Measurements from ENCODE around the gene HDAC7. TPM values are rescaled to one million over a fixed set of nuclear protein-coding genes. Genes with fewer than 3 reads are reported as not detected.

Gene HDAC7
- total RNA-seq, 1 donor from 2014 or later: 120 TPM

DNA sequence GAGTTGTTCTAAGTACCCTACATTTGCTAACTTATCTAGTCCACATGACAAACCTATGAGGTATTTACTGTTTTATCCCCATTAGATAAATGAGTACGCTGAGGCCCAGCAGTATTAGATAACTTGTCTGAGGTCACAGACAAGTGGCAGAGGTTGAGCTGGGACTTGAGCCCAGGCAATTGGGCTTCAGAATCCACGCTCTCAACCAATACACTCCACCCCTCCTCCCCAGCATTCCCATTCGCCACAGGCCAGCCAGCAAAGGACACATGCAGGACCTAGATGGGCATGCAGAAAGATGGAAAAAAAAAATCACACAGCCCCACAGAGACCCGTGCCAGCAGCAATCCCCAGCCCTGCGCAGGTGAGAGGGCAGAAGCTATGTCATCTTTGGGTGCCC lies 12.4 kb downstream of the HDAC7 start:
- Mint-ChIP-seq H3K4me3 (ENCODE audit: unreplicated experiment) (no peak overlapping the region), H3K9me3 (ENCODE audit: unreplicated experiment) (no peaks in the 10 kb centered on the region), H3K36me3 (ENCODE audit: unreplicated experiment) (peaks cover 10% of the 10 kb centered on the region), H3K27me3 (ENCODE audit: unreplicated experiment) (no peaks in the 10 kb centered on the region), H3K27ac (ENCODE audit: unreplicated experiment) (peak overlapping the region; percentile 86), H3K4me1 (ENCODE audit: unreplicated experiment) (peaks cover 70% of the 10 kb centered on the region)
- TF ChIP-seq, protein P1, sequence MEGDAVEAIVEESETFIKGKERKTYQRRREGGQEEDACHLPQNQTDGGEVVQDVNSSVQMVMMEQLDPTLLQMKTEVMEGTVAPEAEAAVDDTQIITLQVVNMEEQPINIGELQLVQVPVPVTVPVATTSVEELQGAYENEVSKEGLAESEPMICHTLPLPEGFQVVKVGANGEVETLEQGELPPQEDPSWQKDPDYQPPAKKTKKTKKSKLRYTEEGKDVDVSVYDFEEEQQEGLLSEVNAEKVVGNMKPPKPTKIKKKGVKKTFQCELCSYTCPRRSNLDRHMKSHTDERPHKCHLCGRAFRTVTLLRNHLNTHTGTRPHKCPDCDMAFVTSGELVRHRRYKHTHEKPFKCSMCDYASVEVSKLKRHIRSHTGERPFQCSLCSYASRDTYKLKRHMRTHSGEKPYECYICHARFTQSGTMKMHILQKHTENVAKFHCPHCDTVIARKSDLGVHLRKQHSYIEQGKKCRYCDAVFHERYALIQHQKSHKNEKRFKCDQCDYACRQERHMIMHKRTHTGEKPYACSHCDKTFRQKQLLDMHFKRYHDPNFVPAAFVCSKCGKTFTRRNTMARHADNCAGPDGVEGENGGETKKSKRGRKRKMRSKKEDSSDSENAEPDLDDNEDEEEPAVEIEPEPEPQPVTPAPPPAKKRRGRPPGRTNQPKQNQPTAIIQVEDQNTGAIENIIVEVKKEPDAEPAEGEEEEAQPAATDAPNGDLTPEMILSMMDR (IDR thresholded peaks at IDR 0.05): no peak
- DNase-seq (ENCODE audit: extremely low spot score, unreplicated experiment): no peak

DNA sequence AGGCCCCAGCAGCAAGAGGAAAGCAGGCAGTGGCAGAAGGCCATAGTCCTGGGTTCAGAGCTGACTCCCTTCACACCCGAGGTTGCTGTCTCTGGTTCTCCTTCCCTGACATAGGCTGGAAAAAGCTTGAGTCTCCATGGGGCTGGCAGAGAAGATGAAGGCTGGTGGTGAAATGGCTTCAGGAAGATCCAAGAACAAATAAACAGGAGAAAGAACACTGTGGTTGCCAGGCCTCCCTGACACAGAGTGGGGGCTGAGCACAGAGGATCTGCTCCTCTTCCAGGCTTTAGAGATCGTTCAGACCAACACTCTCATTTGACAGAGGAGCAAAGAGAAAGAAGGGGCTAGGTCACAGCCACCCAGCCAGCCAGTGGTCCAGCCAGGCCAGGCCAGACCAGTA lies 14.3 kb downstream of the HDAC7 start:
- no peaks in the 10 kb centered on the region for H3K27me3 Mint-ChIP-seq (ENCODE audit: unreplicated experiment)
- H3K36me3 Mint-ChIP-seq (ENCODE audit: unreplicated experiment): peaks cover 10% of the 10 kb centered on the region
- H3K4me3 Mint-ChIP-seq (ENCODE audit: unreplicated experiment): no peak overlapping the region
- DNase-seq (ENCODE audit: extremely low spot score, unreplicated experiment): no peak
- TF ChIP-seq, protein P1 (IDR thresholded peaks at IDR 0.05): no peak
- peaks cover 68% of the 10 kb centered on the region for H3K4me1 Mint-ChIP-seq (ENCODE audit: unreplicated experiment)
- H3K27ac Mint-ChIP-seq (ENCODE audit: unreplicated experiment): peak overlapping the region; percentile 71
- no peaks in the 10 kb centered on the region for H3K9me3 Mint-ChIP-seq (ENCODE audit: unreplicated experiment)

DNA sequence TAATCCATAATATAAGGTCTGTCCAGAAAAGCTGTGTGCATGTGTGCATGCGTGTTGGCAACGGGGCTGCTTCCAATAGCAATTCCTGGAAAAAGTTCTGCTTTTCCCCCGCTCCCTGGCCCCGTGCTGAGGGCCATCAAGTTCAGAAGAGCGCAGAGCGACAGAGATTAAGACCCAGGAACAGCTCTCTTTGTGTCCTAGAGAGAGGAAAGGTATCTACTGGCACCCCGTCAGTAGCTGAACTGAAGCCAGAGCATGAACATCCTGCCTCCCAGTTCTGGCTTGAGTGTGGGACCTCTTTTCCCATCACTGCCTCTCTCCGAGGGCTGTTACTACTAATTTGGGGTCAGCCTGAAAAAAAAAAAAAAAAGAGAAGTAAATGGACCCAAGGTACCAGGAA lies 15.5 kb downstream of the HDAC7 start:
- no peaks in the 10 kb centered on the region for H3K27me3 Mint-ChIP-seq (ENCODE audit: unreplicated experiment)
- H3K36me3 Mint-ChIP-seq (ENCODE audit: unreplicated experiment): peaks cover 10% of the 10 kb centered on the region
- TF ChIP-seq, protein P1 (IDR thresholded peaks at IDR 0.05): no peak
- H3K27ac Mint-ChIP-seq (ENCODE audit: unreplicated experiment): no peak overlapping the region
- DNase-seq (ENCODE audit: extremely low spot score, unreplicated experiment): no peak
- H3K9me3 Mint-ChIP-seq (ENCODE audit: unreplicated experiment): no peaks in the 10 kb centered on the region
- H3K4me3 Mint-ChIP-seq (ENCODE audit: unreplicated experiment): no peak overlapping the region
- H3K4me1 Mint-ChIP-seq (ENCODE audit: unreplicated experiment): peaks cover 69% of the 10 kb centered on the region

DNA sequence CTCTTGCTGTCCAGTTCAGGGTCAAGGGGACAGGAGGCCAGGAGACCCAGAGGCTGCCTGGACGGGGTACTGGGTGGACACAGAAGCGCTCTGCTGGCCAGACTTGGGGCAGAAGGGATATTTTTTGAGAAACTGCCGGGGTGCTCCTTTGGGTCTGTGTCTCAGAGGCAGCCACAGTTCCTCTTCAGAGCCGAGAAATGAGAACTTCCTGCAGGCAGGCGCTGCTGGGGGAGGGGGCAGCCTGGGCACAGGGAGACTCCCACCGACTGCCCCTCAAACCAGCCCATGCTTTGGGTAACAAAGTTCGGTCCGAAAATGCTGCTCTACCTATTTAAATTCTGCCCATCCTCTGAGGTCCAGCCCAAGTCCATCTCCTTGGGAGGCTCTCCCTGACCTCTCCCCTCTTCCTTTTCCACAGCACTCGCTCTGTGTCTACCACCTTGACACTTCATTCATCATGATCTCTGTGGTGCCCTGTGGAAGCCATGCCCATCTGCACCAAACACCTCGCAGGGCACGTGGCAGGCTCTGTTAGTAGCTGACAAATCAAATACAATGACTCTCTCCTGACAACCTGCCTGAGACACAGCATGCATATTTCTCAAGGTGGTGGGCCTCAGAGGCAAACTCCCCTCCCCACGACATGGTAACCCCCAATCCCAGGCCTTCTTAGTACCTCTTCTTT lies 16.4 kb downstream of the HDAC7 start:
- H3K36me3 Mint-ChIP-seq (ENCODE audit: unreplicated experiment): peaks cover 10% of the 10 kb centered on the region
- TF ChIP-seq, protein P1 (IDR thresholded peaks at IDR 0.05): no peak
- H3K27me3 Mint-ChIP-seq (ENCODE audit: unreplicated experiment): no peaks in the 10 kb centered on the region
- H3K9me3 Mint-ChIP-seq (ENCODE audit: unreplicated experiment): no peaks in the 10 kb centered on the region
- H3K27ac Mint-ChIP-seq (ENCODE audit: unreplicated experiment): peak overlapping the region; percentile 75
- no peak overlapping the region for H3K4me3 Mint-ChIP-seq (ENCODE audit: unreplicated experiment)
- DNase-seq (ENCODE audit: extremely low spot score, unreplicated experiment): no peak
- H3K4me1 Mint-ChIP-seq (ENCODE audit: unreplicated experiment): peaks cover 61% of the 10 kb centered on the region

DNA sequence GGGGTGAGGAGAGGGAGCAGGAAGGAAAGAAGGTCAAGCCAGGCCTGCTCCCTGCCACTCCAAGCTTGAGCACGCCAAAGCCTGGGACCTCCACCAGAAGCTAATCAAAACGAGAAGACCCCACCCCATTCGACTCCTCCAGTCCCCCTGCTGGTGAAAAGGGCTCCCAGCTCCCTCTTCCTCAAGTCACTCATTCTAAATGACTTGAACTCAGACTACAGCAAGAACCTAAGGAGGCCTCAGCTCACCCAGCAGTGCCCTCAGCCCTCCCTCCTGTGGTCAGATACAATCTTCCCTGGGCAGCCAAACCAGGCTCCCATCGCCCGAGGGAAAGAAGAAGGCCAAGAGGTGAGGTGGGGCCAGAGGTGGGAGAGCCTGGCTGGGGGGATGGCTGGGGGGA lies 17.4 kb downstream of the HDAC7 start:
- TF ChIP-seq, protein P1 (IDR thresholded peaks at IDR 0.05): peak; percentile 40
- no peak overlapping the region for H3K4me3 Mint-ChIP-seq (ENCODE audit: unreplicated experiment)
- peak overlapping the region; percentile 76 for H3K27ac Mint-ChIP-seq (ENCODE audit: unreplicated experiment)
- no peaks in the 10 kb centered on the region for H3K27me3 Mint-ChIP-seq (ENCODE audit: unreplicated experiment)
- no peaks in the 10 kb centered on the region for H3K9me3 Mint-ChIP-seq (ENCODE audit: unreplicated experiment)
- H3K36me3 Mint-ChIP-seq (ENCODE audit: unreplicated experiment): peaks cover 13% of the 10 kb centered on the region
- no peak for DNase-seq (ENCODE audit: extremely low spot score, unreplicated experiment)
- peaks cover 51% of the 10 kb centered on the region for H3K4me1 Mint-ChIP-seq (ENCODE audit: unreplicated experiment)
